ENCODE data around the gene RALGPS1.

DNA sequence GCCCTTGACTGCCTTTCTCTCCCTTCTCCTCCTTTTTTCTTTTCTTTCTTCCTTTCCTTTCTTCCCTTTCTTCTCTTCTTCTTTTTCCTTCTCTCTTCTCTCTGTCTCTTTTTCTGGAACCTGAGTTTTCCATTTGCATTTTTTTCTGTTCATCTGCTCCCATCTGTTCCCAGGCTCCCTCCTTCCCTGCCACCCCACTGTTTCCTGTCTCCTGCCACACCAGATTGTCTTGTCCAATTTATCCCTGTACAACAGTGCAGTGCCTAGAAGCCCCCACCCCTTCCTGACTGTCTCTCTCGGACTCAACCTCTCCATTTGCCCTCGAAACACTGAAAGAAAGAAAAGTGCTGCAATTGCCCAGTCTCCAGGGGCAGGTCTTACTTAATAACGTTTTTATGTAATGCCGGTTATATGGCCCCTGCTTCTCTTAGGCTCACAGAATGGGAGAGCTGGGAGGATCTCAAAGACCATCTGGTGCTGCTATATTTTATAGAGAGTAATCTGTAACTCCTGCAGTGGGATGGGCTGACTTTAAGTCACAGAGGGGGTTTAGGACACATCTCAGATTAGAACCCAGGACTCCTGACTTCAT is 101.4 kb downstream of the RALGPS1 start:
- TF ChIP-seq, protein P1, sequence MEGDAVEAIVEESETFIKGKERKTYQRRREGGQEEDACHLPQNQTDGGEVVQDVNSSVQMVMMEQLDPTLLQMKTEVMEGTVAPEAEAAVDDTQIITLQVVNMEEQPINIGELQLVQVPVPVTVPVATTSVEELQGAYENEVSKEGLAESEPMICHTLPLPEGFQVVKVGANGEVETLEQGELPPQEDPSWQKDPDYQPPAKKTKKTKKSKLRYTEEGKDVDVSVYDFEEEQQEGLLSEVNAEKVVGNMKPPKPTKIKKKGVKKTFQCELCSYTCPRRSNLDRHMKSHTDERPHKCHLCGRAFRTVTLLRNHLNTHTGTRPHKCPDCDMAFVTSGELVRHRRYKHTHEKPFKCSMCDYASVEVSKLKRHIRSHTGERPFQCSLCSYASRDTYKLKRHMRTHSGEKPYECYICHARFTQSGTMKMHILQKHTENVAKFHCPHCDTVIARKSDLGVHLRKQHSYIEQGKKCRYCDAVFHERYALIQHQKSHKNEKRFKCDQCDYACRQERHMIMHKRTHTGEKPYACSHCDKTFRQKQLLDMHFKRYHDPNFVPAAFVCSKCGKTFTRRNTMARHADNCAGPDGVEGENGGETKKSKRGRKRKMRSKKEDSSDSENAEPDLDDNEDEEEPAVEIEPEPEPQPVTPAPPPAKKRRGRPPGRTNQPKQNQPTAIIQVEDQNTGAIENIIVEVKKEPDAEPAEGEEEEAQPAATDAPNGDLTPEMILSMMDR (IDR thresholded peaks at IDR 0.05), result no peak
- TF ChIP-seq POLR2A (IDR thresholded peaks at IDR 0.05), result no peak
